Ishikawa (cell line): ENCODE results near the gene HMX2.

ENCODE experiments used
- CEBPB ChIP-seq: IDR thresholded peaks from 2 replicates; pipeline ENCODE4 v1.6.1; 2012
- CREB1 ChIP-seq: IDR thresholded peaks from 2 replicates; pipeline ENCODE4 v1.6.1; 2012; ENCODE audit warnings: low read depth
- EGR1 ChIP-seq: IDR thresholded peaks from 2 replicates; pipeline ENCODE4 v1.6.1; 2012
- EP300 ChIP-seq: IDR thresholded peaks from 2 replicates; pipeline ENCODE4 v1.6.1; 2012; ENCODE audit warnings: borderline replicate concordance
- FOXM1 ChIP-seq: IDR thresholded peaks from 2 replicates; pipeline ENCODE4 v1.6.1; 2012; ENCODE audit warnings: low read depth, borderline replicate concordance
- MAX ChIP-seq: IDR thresholded peaks from 2 replicates; pipeline ENCODE4 v1.6.1; 2012
- NFIC ChIP-seq: IDR thresholded peaks from 2 replicates; pipeline ENCODE4 v1.6.1; 2012
- RAD21 ChIP-seq: IDR thresholded peaks from 2 replicates; pipeline ENCODE4 v1.6.1; 2012; ENCODE audit warnings: low read depth
- TAF1 ChIP-seq: IDR thresholded peaks from 2 replicates; pipeline ENCODE4 v1.6.1; 2012; ENCODE audit warnings: low read depth, mild to moderate bottlenecking
- TCF12 ChIP-seq: IDR thresholded peaks from 2 replicates; pipeline ENCODE4 v1.6.1; 2012; ENCODE audit warnings: low read depth
- TEAD4 ChIP-seq: IDR thresholded peaks from 2 replicates; pipeline ENCODE4 v1.6.1; 2012
- USF1 ChIP-seq: IDR thresholded peaks from 2 replicates; pipeline ENCODE4 v1.6.1; 2012
- YY1 ChIP-seq: IDR thresholded peaks from 2 replicates; pipeline ENCODE4 v1.6.1; 2012; ENCODE audit warnings: low read depth
- ZBTB7A ChIP-seq: IDR thresholded peaks from 2 replicates; pipeline ENCODE4 v1.6.1; 2012; ENCODE audit warnings: low read depth
- TF ChIP-seq, protein P1 (sequence below): IDR thresholded peaks from 2 replicates; pipeline ENCODE4 v1.6.1; 2012; ENCODE audit warnings: low read depth, mild to moderate bottlenecking

Gene HMX2

DNA sequence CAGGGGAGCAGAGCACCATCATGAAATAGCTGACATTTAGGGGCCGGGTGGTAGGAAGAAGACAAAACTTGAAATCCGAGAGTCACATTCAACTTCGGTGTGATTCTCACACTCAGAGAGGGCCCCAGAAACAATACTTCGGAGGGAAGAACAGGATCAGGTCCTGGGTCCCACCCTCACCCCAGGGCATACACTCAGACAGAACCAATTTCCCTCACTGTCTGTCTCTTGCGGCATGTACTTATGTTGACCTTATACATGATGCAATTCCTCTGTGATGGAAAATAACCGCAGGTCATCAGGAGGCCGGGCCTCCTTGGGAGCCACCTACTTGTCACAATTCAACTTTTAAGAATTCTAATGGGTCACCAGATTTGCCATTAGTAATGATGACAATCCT, 38.5 kb upstream of the HMX2 start:
- TF ChIP-seq EP300 (no peak), CEBPB (no peak), YY1 (no peak), TAF1 (no peak), TCF12 (no peak), NFIC (no peak), RAD21 (no peak), USF1 (no peak), CREB1 (no peak), ZBTB7A (no peak), TEAD4 (no peak), EGR1 (no peak), MAX (no peak), FOXM1 (no peak)
- TF ChIP-seq, protein P1, sequence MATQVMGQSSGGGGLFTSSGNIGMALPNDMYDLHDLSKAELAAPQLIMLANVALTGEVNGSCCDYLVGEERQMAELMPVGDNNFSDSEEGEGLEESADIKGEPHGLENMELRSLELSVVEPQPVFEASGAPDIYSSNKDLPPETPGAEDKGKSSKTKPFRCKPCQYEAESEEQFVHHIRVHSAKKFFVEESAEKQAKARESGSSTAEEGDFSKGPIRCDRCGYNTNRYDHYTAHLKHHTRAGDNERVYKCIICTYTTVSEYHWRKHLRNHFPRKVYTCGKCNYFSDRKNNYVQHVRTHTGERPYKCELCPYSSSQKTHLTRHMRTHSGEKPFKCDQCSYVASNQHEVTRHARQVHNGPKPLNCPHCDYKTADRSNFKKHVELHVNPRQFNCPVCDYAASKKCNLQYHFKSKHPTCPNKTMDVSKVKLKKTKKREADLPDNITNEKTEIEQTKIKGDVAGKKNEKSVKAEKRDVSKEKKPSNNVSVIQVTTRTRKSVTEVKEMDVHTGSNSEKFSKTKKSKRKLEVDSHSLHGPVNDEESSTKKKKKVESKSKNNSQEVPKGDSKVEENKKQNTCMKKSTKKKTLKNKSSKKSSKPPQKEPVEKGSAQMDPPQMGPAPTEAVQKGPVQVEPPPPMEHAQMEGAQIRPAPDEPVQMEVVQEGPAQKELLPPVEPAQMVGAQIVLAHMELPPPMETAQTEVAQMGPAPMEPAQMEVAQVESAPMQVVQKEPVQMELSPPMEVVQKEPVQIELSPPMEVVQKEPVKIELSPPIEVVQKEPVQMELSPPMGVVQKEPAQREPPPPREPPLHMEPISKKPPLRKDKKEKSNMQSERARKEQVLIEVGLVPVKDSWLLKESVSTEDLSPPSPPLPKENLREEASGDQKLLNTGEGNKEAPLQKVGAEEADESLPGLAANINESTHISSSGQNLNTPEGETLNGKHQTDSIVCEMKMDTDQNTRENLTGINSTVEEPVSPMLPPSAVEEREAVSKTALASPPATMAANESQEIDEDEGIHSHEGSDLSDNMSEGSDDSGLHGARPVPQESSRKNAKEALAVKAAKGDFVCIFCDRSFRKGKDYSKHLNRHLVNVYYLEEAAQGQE = no peak

GRCh38 chr10:123117644-123118417, 30.1 kb upstream of the HMX2 start:
- TF ChIP-seq EGR1 = no peak
- TF ChIP-seq YY1 = no peak
- no peak for TF ChIP-seq MAX
- TF ChIP-seq CEBPB = no peak
- TF ChIP-seq, protein P1 = no peak
- TF ChIP-seq ZBTB7A = no peak
- no peak for TF ChIP-seq TEAD4
- TF ChIP-seq EP300 = no peak
- TF ChIP-seq NFIC = no peak
- TF ChIP-seq USF1 = no peak
- TF ChIP-seq TAF1 = no peak
- no peak for TF ChIP-seq RAD21
- TF ChIP-seq CREB1 = no peak
- no peak for TF ChIP-seq TCF12
- TF ChIP-seq FOXM1 = no peak

- TF ChIP-seq TAF1 = no peak
- TF ChIP-seq, protein P1 = no peak
- no peak for TF ChIP-seq TEAD4
- no peak for TF ChIP-seq RAD21
- TF ChIP-seq ZBTB7A = no peak
- TF ChIP-seq YY1 = no peak
- TF ChIP-seq USF1 = no peak
Measured at GRCh38 chr10:123119081-123119480, 28.9 kb upstream of the HMX2 start.

DNA sequence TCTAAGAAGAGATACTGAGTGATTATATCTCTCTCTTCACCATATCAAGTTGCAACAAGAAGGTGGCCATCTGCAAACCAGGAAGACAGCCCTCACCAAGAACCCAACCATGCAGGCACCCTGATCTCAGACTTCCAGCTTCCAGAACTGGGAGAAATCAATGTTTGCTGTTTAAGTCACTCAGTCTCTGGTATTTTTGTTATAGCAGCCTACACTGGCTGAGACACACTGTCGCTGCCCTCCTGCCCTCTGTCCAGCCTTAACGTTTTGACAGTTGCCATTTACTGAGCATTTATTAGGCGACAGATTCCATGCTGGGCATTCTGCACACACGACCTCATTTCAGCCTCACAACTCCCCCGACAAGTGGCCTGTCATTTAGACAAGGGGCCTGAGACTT, 21.7 kb upstream of the HMX2 start:
- TF ChIP-seq MAX (no peak), TCF12 (no peak), EP300 (no peak), YY1 (no peak), FOXM1 (no peak), NFIC (no peak), CEBPB (no peak)
